HL-60 (cell line): ENCODE results near the gene SLC25A44.

Experiments used
- DNase-seq, 2 experiments: peaks; one replicate each; pipeline ENCODE4 v3.0.0-alpha.2; 2010 to 2020; ENCODE audit warnings: low read depth in 1 of 2, low spot score in 1 of 2
- H3K27ac ChIP-seq: fragments of 250-450 bp; sonication (Bioruptor Pico); replicated peaks from 2 replicates; pipeline ENCODE4 v1.5.1; 2020; ENCODE audit warnings: mild to moderate bottlenecking, moderate library complexity
- H3K27me3 ChIP-seq: fragments of 250-450 bp; sonication (Bioruptor Pico); 2 replicates; pipeline ENCODE4 v1.5.1; 2021; ENCODE audit warnings: mild to moderate bottlenecking, moderate library complexity; ENCODE audit not compliant: insufficient read depth, poor library complexity, severe bottlenecking
- H3K4me3 ChIP-seq: replicated peaks from 2 replicates; pipeline ENCODE4 v1.5.1; 2011; ENCODE audit warnings: mild to moderate bottlenecking, control low read depth, low read length; ENCODE audit not compliant: insufficient read depth
- GABPA ChIP-seq: IDR thresholded peaks from 2 replicates; pipeline ENCODE4 v1.6.1; 2012; ENCODE audit warnings: low read depth
- POLR2AphosphoS5 ChIP-seq: IDR thresholded peaks from 2 replicates; pipeline ENCODE4 v1.6.1; 2012; ENCODE audit warnings: low read depth
- SPI1 ChIP-seq: IDR thresholded peaks from 2 replicates; pipeline ENCODE4 v1.6.1; 2012; ENCODE audit warnings: low read depth, mild to moderate bottlenecking, borderline replicate concordance
- TF ChIP-seq, protein P1 (sequence below): IDR thresholded peaks from 2 replicates; pipeline ENCODE4 v1.6.1; 2012; ENCODE audit warnings: low read depth; ENCODE audit not compliant: insufficient replicate concordance
- TF ChIP-seq, protein P2 (sequence below): IDR thresholded peaks from one replicate; pipeline ENCODE4 v1.5.1; 2011; ENCODE audit warnings: low read length, control low read depth, inconsistent platforms; ENCODE audit not compliant: insufficient read depth

SLC25A44 gene

DNA sequence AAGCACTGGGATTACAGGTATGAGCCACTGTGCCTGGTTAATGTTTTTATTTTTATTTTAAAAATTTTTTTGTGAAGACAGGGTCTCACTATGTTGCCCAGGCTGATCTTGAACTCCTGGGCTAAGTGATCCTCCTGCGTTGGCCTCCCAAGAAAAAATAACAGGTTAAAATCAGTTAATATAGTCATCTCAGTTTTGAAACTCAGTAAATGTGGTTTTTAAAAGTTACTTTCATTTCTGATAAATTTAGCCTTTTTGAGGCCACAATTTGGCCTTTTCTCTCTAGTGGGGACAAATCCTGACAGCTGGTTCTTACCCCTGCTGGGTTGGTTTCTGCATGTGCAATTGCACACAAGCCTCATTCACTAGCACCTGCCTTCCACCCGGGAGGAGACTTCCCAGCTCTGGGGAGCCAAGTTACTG is 32.2 kb downstream of the SLC25A44 start:
- no peak overlapping the region for H3K27ac ChIP-seq
- no peak for TF ChIP-seq SPI1
- TF ChIP-seq, protein P1, sequence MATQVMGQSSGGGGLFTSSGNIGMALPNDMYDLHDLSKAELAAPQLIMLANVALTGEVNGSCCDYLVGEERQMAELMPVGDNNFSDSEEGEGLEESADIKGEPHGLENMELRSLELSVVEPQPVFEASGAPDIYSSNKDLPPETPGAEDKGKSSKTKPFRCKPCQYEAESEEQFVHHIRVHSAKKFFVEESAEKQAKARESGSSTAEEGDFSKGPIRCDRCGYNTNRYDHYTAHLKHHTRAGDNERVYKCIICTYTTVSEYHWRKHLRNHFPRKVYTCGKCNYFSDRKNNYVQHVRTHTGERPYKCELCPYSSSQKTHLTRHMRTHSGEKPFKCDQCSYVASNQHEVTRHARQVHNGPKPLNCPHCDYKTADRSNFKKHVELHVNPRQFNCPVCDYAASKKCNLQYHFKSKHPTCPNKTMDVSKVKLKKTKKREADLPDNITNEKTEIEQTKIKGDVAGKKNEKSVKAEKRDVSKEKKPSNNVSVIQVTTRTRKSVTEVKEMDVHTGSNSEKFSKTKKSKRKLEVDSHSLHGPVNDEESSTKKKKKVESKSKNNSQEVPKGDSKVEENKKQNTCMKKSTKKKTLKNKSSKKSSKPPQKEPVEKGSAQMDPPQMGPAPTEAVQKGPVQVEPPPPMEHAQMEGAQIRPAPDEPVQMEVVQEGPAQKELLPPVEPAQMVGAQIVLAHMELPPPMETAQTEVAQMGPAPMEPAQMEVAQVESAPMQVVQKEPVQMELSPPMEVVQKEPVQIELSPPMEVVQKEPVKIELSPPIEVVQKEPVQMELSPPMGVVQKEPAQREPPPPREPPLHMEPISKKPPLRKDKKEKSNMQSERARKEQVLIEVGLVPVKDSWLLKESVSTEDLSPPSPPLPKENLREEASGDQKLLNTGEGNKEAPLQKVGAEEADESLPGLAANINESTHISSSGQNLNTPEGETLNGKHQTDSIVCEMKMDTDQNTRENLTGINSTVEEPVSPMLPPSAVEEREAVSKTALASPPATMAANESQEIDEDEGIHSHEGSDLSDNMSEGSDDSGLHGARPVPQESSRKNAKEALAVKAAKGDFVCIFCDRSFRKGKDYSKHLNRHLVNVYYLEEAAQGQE = no peak
- TF ChIP-seq POLR2AphosphoS5 = no peak
- TF ChIP-seq, protein P2, sequence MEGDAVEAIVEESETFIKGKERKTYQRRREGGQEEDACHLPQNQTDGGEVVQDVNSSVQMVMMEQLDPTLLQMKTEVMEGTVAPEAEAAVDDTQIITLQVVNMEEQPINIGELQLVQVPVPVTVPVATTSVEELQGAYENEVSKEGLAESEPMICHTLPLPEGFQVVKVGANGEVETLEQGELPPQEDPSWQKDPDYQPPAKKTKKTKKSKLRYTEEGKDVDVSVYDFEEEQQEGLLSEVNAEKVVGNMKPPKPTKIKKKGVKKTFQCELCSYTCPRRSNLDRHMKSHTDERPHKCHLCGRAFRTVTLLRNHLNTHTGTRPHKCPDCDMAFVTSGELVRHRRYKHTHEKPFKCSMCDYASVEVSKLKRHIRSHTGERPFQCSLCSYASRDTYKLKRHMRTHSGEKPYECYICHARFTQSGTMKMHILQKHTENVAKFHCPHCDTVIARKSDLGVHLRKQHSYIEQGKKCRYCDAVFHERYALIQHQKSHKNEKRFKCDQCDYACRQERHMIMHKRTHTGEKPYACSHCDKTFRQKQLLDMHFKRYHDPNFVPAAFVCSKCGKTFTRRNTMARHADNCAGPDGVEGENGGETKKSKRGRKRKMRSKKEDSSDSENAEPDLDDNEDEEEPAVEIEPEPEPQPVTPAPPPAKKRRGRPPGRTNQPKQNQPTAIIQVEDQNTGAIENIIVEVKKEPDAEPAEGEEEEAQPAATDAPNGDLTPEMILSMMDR = no peak
- no peak for TF ChIP-seq GABPA
- no peak for DNase-seq
- H3K27me3 ChIP-seq = no peaks in the 10 kb centered on the region
- H3K4me3 ChIP-seq = no peak overlapping the region

DNA sequence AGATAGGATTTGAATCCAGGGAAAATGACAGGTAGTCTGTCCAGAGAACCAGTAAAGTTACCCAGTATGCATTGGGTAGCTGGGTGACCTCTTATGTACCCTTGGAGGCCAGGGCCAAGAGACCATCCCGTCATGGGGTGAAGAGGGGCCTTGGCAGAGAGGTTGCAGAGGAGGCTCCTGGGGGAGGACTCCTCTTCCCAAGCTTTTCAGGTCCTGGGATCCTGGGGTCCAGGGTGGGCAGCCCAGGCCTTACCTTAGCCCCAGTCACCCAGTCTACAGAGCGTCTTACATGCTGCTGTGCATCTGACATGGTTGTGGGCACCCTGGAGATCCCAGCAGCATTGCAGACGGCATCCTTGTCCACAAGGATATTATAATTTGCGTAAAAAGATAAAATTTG is 32.9 kb downstream of the SLC25A44 start:
- H3K27me3 ChIP-seq = no peaks in the 10 kb centered on the region
- H3K4me3 ChIP-seq = no peak overlapping the region
- no peak overlapping the region for H3K27ac ChIP-seq
- DNase-seq = no peak
- TF ChIP-seq, protein P2 = no peak
- TF ChIP-seq POLR2AphosphoS5 = no peak
- TF ChIP-seq SPI1 = no peak
- TF ChIP-seq, protein P1 = no peak
- TF ChIP-seq GABPA = no peak

DNA sequence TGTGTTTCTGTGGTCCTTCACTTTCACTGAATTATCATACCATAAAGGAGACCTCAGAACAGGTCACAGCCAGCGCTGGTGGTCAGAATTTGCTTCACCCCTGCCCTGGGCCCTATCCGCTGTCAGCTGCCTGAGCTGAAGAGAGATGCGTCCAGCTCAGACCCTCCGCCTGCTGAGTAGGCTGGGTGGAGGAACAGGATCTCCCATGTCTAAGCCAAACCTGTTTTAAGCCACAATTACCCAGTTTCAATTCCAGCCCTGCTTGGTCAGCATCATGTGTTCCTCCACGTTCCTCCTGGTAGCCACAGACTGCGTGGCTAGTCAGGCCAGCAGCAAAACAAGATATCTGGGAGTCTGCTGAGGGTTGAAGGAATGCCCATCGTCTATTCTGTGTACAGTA is 34.6 kb downstream of the SLC25A44 start:
- TF ChIP-seq GABPA (no peak), POLR2AphosphoS5 (no peak), SPI1 (no peak)
- TF ChIP-seq, protein P2 = no peak
- TF ChIP-seq, protein P1 = no peak
- DNase-seq = no peak

More for the DNA sequence above, 34.6 kb downstream of the SLC25A44 start:
- no peak overlapping the region for H3K4me3 ChIP-seq
- H3K27me3 ChIP-seq = no peaks in the 10 kb centered on the region
- H3K27ac ChIP-seq = no peak overlapping the region
